GM12878 (cell line): Measurements from ENCODE around the gene BLCAP.

Source experiments
- ATF7 ChIP-seq: fragments of 450-650 bp; IDR thresholded peaks from 2 replicates; pipeline ENCODE4 v1.6.1; 2016; ENCODE audit warnings: low read depth, mild to moderate bottlenecking
- CHD1 ChIP-seq: IDR thresholded peaks from 2 replicates; pipeline ENCODE4 v1.6.1; 2012; ENCODE audit warnings: low read depth, low read length, improper control_type of control experiment
- EZH2 ChIP-seq: IDR thresholded peaks from 2 replicates; pipeline ENCODE4 v1.6.1; 2012; ENCODE audit warnings: low read depth, mild to moderate bottlenecking, control low read depth, inconsistent platforms, low read length, borderline replicate concordance; ENCODE audit not compliant: control insufficient read depth
- GABPA ChIP-seq: IDR thresholded peaks from 2 replicates; pipeline ENCODE4 v1.6.1; 2014; ENCODE audit warnings: antibody characterized with exemption, low read depth, mild to moderate bottlenecking, inconsistent platforms
- HDAC6 ChIP-seq: fragments of 200-600 bp; sonication (generic); IDR thresholded peaks from one replicate; pipeline ENCODE4 v1.8.0; 2017; ENCODE audit warnings: antibody characterized with exemption; ENCODE audit not compliant: unreplicated experiment
- NR2C2 ChIP-seq: IDR thresholded peaks from 2 replicates; pipeline ENCODE4 v1.6.1; 2011; ENCODE audit warnings: borderline replicate concordance, low read depth; ENCODE audit not compliant: control insufficient read depth, insufficient read length
- SMC3 ChIP-seq: IDR thresholded peaks from 2 replicates; pipeline ENCODE4 v1.6.1; 2011; ENCODE audit warnings: low read length, improper control_type of control experiment, borderline replicate concordance
- TCF12 ChIP-seq: IDR thresholded peaks from 2 replicates; pipeline ENCODE4 v1.6.1; 2011; ENCODE audit warnings: low read depth, mild to moderate bottlenecking, low read length
- TCF7 ChIP-seq: IDR thresholded peaks from 2 replicates; pipeline ENCODE4 v1.6.1; 2014; ENCODE audit warnings: antibody characterized with exemption, borderline replicate concordance
- TF ChIP-seq, protein P1 (sequence below), 3 experiments: IDR thresholded peaks in 2 of 3; conservative IDR thresholded peaks in 1 of 3; 2 replicates each; pipeline ENCODE4 v1.5.1; 2011; ENCODE audit warnings: low read depth in 3 of 3, low read length in 3 of 3, mild to moderate bottlenecking in 3 of 3, control low read depth in 2 of 3, moderate library complexity in 2 of 3, inconsistent platforms in 1 of 3, mixed read lengths in 1 of 3; ENCODE audit not compliant: control insufficient read depth in 2 of 3, insufficient read depth in 1 of 3; ENCODE audit errors: extremely low read depth in 1 of 3
- TF ChIP-seq, protein P2 (sequence below): IDR thresholded peaks from 2 replicates; pipeline ENCODE4 v1.6.1; 2012; ENCODE audit warnings: low read depth, low read length, improper control_type of control experiment
- TF ChIP-seq, protein P3 (sequence below): fragments of 450-650 bp; IDR thresholded peaks from 2 replicates; pipeline ENCODE4 v1.6.1; 2018; ENCODE audit warnings: borderline replicate concordance, mild to moderate bottlenecking; ENCODE audit not compliant: partially characterized antibody

DNA sequence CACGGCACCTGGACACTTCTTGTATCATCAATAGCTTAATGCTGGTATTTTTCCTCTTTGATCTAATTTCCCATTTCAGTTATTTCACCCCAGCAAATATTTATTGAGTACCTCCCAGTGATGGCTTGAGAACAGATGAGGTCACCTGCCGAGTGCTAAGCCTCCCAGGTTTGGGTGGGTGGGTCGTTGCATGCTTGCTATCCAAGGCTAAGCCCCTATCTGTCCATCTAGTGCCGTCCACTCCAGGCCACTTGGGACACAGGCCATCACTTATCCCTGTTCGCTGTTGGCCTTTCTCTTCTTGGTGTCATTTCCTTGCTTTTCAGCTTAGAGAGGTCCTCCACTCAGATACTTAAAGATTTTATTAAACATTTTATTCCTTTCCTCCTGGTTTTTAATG lies 17.4 kb downstream of the BLCAP start:
- TF ChIP-seq ATF7 (no peak), HDAC6 (no peak), SMC3 (no peak), EZH2 (no peak), NR2C2 (no peak), TCF12 (no peak), TCF7 (no peak), CHD1 (no peak), GABPA (no peak)
- TF ChIP-seq, protein P1, sequence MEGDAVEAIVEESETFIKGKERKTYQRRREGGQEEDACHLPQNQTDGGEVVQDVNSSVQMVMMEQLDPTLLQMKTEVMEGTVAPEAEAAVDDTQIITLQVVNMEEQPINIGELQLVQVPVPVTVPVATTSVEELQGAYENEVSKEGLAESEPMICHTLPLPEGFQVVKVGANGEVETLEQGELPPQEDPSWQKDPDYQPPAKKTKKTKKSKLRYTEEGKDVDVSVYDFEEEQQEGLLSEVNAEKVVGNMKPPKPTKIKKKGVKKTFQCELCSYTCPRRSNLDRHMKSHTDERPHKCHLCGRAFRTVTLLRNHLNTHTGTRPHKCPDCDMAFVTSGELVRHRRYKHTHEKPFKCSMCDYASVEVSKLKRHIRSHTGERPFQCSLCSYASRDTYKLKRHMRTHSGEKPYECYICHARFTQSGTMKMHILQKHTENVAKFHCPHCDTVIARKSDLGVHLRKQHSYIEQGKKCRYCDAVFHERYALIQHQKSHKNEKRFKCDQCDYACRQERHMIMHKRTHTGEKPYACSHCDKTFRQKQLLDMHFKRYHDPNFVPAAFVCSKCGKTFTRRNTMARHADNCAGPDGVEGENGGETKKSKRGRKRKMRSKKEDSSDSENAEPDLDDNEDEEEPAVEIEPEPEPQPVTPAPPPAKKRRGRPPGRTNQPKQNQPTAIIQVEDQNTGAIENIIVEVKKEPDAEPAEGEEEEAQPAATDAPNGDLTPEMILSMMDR (IDR thresholded peaks at IDR 0.05 in 2 of 3, conservative IDR thresholded peaks at IDR 0.05 in 1 of 3; ENCODE audit: control insufficient read depth in 2 of 3, extremely low read depth in 1 of 3, insufficient read depth in 1 of 3, low read depth in 3 of 3, low read length in 3 of 3): no peak
- TF ChIP-seq, protein P2, sequence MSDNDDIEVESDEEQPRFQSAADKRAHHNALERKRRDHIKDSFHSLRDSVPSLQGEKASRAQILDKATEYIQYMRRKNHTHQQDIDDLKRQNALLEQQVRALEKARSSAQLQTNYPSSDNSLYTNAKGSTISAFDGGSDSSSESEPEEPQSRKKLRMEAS: no peak
- TF ChIP-seq, protein P3, sequence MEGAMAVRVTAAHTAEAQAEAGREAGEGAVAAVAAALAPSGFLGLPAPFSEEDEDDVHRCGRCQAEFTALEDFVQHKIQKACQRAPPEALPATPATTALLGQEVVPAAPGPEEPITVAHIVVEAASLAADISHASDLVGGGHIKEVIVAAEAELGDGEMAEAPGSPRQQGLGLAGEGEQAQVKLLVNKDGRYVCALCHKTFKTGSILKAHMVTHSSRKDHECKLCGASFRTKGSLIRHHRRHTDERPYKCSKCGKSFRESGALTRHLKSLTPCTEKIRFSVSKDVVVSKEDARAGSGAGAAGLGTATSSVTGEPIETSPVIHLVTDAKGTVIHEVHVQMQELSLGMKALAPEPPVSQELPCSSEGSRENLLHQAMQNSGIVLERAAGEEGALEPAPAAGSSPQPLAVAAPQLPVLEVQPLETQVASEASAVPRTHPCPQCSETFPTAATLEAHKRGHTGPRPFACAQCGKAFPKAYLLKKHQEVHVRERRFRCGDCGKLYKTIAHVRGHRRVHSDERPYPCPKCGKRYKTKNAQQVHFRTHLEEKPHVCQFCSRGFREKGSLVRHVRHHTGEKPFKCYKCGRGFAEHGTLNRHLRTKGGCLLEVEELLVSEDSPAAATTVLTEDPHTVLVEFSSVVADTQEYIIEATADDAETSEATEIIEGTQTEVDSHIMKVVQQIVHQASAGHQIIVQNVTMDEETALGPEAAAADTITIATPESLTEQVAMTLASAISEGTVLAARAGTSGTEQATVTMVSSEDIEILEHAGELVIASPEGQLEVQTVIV: no peak
